Skeletal muscle satellite cell (primary cell): ENCODE data around the gene CYGB. TPM values are rescaled to one million over a fixed set of nuclear protein-coding genes. Genes with fewer than 3 reads are reported as not detected.

Experiments
- H3K27me3 ChIP-seq: 2 replicates; pipeline ENCODE4 v1.7.0; 2013; ENCODE audit warnings: low read length; ENCODE audit not compliant: control insufficient read depth, insufficient read depth
- H3K36me3 ChIP-seq: 2 replicates; pipeline ENCODE4 v1.7.0; 2013; ENCODE audit warnings: mild to moderate bottlenecking, control low read depth, low read length; ENCODE audit not compliant: insufficient read depth
- H3K4me1 ChIP-seq: 2 replicates; pipeline ENCODE4 v1.7.0; 2013; ENCODE audit warnings: low read length; ENCODE audit not compliant: control insufficient read depth, insufficient read depth
- H3K4me2 ChIP-seq: 2 replicates; pipeline ENCODE4 v1.7.0; 2013; ENCODE audit warnings: mild to moderate bottlenecking, low read length
- H3K4me3 ChIP-seq: 2 replicates; pipeline ENCODE4 v1.7.0; 2013; ENCODE audit warnings: low read length
- H3K9ac ChIP-seq: 2 replicates; pipeline ENCODE4 v1.7.0; 2013; ENCODE audit warnings: mild to moderate bottlenecking, low read depth, low read length, moderate library complexity
- H3K9me3 ChIP-seq: replicated peaks from 2 replicates; pipeline ENCODE4 v1.7.0; 2013; ENCODE audit warnings: mild to moderate bottlenecking, control low read depth, low read length
- total RNA-seq: library from RNA; depleted of rRNA; stranded (reverse); fragments of >200 nt; gene quantifications from 2 replicates; pipeline ENCODE4 v1.2.3, GENCODE V29; 2012; rRNA removed

The CYGB gene
- total RNA-seq: 12.7 and 12.9 TPM in 2 replicates

DNA sequence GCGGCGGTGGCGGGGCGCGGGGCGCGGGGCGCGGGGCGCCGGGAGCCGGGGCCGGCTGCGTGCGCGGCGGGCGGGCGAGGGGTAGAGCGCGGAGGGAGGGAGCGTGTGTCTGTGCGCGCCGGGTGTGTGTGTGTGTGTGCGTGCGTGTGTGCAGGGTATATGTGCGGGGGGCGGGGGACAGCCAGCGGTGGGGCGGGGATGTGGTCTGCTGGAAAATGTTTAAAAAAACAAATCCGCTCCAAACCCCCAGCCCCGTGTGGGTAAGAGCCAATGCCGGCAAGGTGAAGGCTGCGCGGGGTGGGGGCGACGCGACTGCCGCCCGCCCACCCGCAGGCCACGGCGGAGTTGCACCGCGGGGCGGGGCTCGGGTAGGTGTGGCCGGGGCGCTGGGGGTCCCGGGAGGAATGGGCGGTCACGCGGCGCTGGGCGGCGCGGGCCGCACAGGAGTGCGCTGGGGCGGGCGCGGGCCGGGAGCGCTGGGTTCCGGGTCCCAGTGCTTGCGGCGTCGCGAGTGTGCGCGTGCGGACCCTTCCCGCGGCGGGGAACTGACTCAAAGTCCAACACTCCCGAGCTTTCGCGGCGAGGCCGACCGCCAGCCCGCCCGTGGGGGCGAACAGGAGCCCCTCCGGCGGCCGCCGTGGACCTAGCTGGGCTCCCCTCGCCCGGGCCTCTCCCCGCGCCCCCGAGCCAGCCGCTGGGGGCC lies at the start of gene CYGB:
TSS of gene CYGB (minus strand) at position 132 of the 703 bp plus-strand sequence. CDS start 167 bp downstream, outside the sequence.
- H3K4me2 ChIP-seq: peak within 1 kb of the TSS; percentile 76
- H3K36me3 ChIP-seq: no peaks in the 10 kb centered on the region
- peak within 1 kb of the TSS; percentile 35 for H3K9ac ChIP-seq
- H3K9me3 ChIP-seq: no peaks in the 10 kb centered on the region
- H3K4me1 ChIP-seq: peaks cover 24% of the 10 kb centered on the region
- peaks cover 35% of the 10 kb centered on the region for H3K27me3 ChIP-seq
- peak within 1 kb of the TSS; percentile 56 for H3K4me3 ChIP-seq

DNA sequence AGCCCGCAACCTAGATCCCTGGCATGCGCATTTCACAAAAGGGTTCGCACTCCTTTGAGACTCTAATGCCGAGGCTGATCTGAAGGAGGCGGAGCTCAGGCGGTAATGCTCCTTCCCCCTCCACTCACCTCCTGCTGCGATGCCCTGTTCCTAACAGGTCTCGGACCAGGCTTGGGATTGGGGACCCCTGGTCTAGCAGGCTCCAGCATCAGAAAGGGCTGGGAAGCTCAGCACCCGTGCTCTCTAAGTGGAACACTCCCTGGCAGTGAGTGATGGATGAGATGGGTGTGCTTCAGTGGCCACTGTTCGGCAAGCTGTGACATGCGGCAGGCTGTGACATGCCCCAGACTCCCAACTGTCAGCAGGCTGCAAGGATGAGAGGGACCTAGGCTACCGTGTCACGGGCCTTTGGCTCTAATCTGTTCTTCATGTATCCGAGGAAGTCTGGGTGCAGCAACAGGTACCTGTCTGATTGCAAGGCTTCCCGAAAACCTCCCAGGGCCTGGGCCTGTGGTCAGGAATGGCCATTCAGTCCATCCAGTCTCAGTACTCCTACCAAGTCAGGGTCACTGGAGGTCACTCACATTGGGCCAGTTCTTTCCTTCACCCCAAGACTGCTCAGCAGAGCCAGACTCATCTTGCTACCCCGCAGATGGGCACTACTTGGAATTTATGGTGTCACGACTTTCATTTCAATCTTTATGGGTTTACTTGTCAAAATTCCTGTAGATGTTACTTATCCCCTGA lies 49.4 kb upstream of the CYGB start:
- H3K36me3 ChIP-seq: no peaks in the 10 kb centered on the region
- H3K4me2 ChIP-seq: no peak overlapping the region
- peaks cover 11% of the 10 kb centered on the region for H3K4me1 ChIP-seq
- H3K4me3 ChIP-seq: no peak overlapping the region
- peaks cover 39% of the 10 kb centered on the region for H3K27me3 ChIP-seq
- H3K9ac ChIP-seq: no peak overlapping the region
- H3K9me3 ChIP-seq: no peaks in the 10 kb centered on the region

DNA sequence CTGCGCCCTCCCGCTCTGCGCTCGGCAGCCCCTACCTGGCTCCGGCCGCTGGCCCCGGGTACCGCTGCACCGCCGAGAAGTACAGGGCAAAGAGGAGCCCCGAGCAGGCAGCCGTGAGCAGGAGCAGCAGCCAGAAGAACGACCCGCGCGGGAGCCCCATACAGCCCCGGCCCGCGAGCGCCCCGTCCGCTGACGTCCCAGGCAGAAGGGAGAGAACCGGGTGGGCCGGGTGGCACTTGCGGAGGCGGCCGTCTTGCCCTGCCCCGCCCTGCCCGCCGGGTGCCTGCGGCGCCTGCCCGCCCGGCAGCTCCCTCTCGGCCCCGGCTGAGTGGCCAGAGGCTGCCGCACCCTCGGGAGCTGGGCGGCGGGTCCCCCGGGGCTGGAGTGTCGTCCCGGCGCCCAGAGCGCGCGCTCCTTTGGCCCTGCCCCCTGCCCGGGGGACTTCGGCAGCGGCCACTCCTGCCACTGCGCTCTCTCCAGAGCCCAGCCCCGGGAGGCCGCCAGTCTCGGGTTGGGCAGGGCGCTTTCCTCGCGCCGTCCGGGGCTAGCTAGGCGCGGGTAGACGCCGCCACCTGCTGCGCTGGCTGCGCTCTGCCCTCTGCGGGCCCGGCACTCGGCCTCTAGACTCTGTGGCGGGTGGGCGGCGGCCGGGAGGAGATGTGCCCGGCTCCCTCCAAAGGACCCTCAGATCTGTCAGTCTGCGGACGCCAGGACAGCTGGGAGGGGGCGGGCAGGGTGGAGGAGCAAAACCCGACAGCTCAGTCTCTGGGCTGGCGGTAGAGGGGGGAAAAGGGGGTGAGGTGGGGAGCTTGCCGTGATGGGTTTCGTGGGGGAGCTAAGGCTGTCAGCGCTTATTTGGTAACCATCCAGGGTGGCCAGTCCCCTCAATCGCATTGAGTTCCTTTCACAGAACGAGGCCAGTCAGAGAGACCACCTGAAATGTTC lies 48.4 kb upstream of the CYGB start, which contains the start of gene ST6GALNAC2:
TSS of gene ST6GALNAC2 (minus strand) at position 212 of the 945 bp plus-strand sequence. CDS start at position 160, 52 bp downstream.
- peak within 1 kb of the TSS; percentile 94 for H3K4me2 ChIP-seq
- peak within 1 kb of the TSS; percentile 71 for H3K4me3 ChIP-seq
- peaks cover 38% of the 10 kb centered on the region for H3K27me3 ChIP-seq
- no peaks in the 10 kb centered on the region for H3K9me3 ChIP-seq
- H3K4me1 ChIP-seq: peaks cover 11% of the 10 kb centered on the region
- peak within 1 kb of the TSS; percentile 46 for H3K9ac ChIP-seq
- no peaks in the 10 kb centered on the region for H3K36me3 ChIP-seq

DNA sequence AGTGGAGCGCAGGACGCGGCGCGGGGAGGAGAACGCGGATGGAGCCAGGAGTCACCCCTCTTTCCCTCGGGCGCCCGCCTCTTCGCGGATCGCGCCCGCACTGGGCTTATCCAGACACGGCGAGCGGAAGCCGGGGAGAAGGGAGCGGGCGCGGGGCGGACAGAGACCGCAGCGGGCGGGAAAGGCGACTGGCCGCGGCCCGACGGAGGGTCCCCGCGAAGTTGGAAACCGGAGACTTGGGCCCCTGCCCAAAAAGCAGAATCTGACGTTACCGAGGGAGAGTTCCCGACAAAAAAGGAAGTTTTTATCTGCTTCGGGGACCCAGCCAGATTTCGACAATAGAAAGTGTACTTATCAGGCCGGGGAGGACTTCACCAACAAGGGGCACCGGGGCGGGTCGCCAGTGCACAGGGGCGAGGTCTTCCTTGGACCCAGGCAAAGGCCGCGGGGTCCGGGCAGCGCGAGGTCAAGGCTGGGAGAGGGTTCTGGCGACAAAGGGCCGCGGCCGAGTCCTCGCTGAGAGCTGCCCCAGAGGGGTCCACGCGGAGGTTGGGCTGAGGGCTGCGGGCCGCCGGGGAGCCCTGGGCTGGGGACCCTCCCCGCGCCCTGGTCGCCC lies 47.6 kb upstream of the CYGB start:
- no peaks in the 10 kb centered on the region for H3K36me3 ChIP-seq
- peaks cover 38% of the 10 kb centered on the region for H3K27me3 ChIP-seq
- no peaks in the 10 kb centered on the region for H3K9me3 ChIP-seq
- peak overlapping the region; percentile 94 for H3K4me2 ChIP-seq
- peak overlapping the region; percentile 46 for H3K9ac ChIP-seq
- peak overlapping the region; percentile 71 for H3K4me3 ChIP-seq
- peaks cover 11% of the 10 kb centered on the region for H3K4me1 ChIP-seq

DNA sequence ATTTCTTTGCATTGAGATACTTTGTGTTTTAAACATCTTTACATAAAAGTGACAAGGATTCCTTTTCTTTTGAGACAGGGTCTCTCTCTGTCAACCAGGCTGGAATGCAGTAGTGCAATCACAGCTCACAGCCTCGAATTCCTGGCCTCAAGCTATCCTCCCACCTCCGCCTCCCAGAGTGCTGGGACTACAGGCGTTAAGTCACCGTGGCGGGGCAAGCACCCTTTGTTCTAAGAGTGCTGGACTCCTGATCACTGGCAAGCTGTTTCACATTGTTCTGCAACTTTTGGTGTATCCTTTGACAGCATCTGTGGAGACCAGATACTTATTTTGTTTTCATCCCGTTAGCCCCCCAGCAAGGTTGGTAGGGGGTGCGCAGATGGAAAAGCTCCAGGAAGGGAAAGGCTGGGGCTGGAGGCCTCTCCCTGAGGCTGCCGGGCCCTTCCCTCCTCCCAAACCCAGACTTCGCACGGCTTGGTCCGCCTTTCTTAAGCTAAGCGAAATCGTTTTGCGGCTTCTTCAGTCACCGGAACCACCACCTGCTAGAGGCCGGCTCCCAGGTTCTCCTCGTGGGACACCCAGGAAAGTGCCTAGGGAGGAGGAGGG lies 47.0 kb upstream of the CYGB start:
- peaks cover 36% of the 10 kb centered on the region for H3K27me3 ChIP-seq
- H3K4me2 ChIP-seq: peak overlapping the region; percentile 94
- no peaks in the 10 kb centered on the region for H3K36me3 ChIP-seq
- H3K4me1 ChIP-seq: peaks cover 11% of the 10 kb centered on the region
- H3K4me3 ChIP-seq: peak overlapping the region; percentile 71
- H3K9ac ChIP-seq: peak overlapping the region; percentile 46
- no peaks in the 10 kb centered on the region for H3K9me3 ChIP-seq

DNA sequence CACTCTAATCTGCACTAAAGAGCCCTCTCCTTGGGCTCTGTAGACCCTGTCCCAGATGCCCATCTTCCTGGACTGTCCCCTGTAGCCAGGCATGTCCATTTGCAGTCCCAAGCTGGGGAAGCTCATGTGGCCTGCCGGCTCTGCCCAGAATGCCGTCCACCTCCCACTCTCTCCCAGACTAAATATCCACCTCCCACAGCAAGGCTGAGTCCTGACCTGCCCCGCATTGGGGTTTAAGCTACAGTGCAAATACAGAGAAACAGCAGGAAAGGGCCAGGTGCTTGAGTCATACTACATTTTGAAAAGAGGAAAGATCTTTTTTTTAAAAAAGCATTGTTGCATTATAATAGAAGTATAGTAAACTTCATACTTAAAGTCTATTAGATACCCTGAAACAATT lies 45.2 kb upstream of the CYGB start:
- Histone ChIP-seq H3K9me3 (no peaks in the 10 kb centered on the region), H3K36me3 (no peaks in the 10 kb centered on the region), H3K27me3 (peaks cover 22% of the 10 kb centered on the region), H3K4me2 (no peak overlapping the region), H3K4me1 (peaks cover 11% of the 10 kb centered on the region), H3K4me3 (no peak overlapping the region), H3K9ac (no peak overlapping the region)

DNA sequence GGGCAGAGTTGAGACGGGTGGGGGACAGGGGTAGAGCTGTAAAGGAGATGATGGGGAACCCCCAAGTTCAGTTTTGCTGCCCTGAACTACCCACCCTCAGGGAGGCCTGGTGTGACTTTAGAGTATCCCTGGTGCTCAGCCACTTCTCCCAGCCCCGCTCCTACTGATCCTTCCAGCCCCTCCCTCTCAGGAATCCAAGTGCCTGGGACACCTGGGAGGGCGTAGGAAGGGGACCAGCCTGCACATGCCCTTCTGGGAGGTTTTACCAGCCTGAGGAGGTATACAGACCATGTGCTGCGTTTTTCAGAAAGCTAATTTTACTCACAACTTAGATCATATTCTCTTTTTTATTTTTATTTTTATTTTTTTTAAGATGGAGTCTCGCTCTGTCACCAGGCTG lies 44.0 kb upstream of the CYGB start:
- H3K9me3 ChIP-seq: no peaks in the 10 kb centered on the region

DNA sequence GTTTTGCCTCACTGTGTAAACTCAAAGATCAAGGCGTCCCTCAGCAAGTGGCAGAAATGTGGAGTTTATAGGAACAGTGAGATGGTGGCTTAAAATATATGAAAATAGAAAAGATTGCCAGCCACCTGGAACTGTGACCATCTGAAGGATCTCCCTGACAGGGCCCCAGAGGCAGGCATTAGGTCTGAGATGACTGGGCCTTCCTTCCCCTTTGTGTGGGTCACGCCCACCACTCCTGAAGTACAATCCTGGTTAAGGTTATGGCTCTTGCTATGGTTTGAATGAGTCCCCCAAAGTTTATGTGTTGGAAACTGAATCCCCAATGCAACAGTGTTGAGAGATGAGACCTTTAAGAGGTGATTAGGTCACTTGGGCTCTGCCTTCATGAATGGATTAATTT lies 41.8 kb upstream of the CYGB start:
- Histone ChIP-seq H3K4me3 (no peak overlapping the region), H3K4me1 (no peaks in the 10 kb centered on the region), H3K9ac (no peak overlapping the region), H3K36me3 (no peaks in the 10 kb centered on the region), H3K9me3 (no peaks in the 10 kb centered on the region), H3K27me3 (peaks cover 2% of the 10 kb centered on the region), H3K4me2 (no peak overlapping the region)

More for the DNA sequence above, 44.0 kb upstream of the CYGB start:
- H3K4me2 ChIP-seq: no peak overlapping the region
- H3K9ac ChIP-seq: no peak overlapping the region
- no peaks in the 10 kb centered on the region for H3K36me3 ChIP-seq
- H3K27me3 ChIP-seq: peaks cover 16% of the 10 kb centered on the region
- H3K4me1 ChIP-seq: peaks cover 11% of the 10 kb centered on the region
- H3K4me3 ChIP-seq: no peak overlapping the region

DNA sequence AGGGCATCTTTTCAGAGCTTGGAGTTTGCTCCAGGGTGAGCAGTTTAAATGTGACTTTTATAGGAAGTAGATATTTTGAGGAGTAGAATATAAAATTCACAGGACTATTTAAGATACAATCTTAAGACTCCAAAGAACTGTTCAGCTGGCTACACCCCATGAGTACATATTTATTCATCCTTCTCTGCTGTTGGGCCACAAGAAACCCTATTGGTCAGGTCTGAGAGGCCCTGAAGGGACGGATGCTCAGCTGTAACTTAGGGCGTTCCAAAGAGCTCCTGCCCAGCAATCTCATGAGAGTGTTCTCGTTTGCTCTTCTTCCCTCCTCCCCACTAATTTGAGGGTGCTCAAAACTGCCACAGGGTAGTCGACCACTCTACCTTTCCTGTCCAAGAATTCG lies 40.9 kb upstream of the CYGB start:
- Histone ChIP-seq H3K27me3 (no peaks in the 10 kb centered on the region), H3K4me2 (no peak overlapping the region), H3K9me3 (no peaks in the 10 kb centered on the region), H3K4me3 (no peak overlapping the region), H3K4me1 (no peaks in the 10 kb centered on the region), H3K36me3 (no peaks in the 10 kb centered on the region), H3K9ac (no peak overlapping the region)

DNA sequence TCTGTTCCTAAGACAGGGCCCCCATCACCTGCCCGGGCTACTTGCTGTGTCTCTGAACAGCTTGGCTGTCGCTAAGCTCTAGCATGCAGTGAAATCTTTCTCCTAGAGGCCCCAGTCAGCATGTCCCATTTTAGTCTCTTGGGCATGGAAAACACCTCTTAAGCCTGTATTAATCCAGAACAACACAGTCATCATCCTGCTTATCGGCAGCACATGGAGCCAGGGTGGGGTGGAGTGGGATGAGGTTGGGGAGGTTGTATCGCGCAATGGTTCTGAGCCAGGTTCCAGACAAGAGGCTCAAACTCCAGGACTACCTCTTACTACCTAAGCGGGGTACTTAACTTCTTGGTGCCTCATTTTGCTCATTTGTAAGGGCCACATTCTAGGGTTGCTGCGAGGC lies 40.4 kb upstream of the CYGB start:
- H3K36me3 ChIP-seq: no peaks in the 10 kb centered on the region
- no peak overlapping the region for H3K4me2 ChIP-seq
- no peaks in the 10 kb centered on the region for H3K9me3 ChIP-seq
- H3K27me3 ChIP-seq: no peaks in the 10 kb centered on the region
- H3K9ac ChIP-seq: no peak overlapping the region
- H3K4me1 ChIP-seq: no peaks in the 10 kb centered on the region
- no peak overlapping the region for H3K4me3 ChIP-seq
